IMR-90 (cell line): Measurements from ENCODE around the gene DUOX1. TPM values are rescaled to one million over a fixed set of nuclear protein-coding genes. Genes with fewer than 3 reads are reported as not detected.

Source experiments
- ATAC-seq: fragments of 200-7000 bp; cut with Tn5 transposase; 2 replicates; pipeline ENCODE4 v1.9.1; 2020; ENCODE audit warnings: low read depth, mild to moderate bottlenecking, moderate library complexity
- BruUV-seq: library from RNA; stranded (reverse); fragments of 400-500 nt; replicated peaks from 2 replicates; lab custom pipeline; 2021; lab: Mats Ljungman, UMichigan
- CTCF ChIA-PET: fragments of 300-600 bp; formaldehyde crosslinking; extraction: SDS; loops from one replicate; lab custom pipeline; 2021; ENCODE audit warnings: antibody characterized with exemption; lab: Yijun Ruan, JAX
- POLR2A ChIA-PET: fragments of 300-600 bp; sonication (Branson Sonifier 250); formaldehyde crosslinking; loops from one replicate; lab custom pipeline; 2022; ENCODE audit warnings: antibody characterized with exemption; ENCODE audit not compliant: unreplicated experiment; lab: Charles Lee
- DNase-seq: peaks from one replicate; pipeline ENCODE4 v3.0.0; 2013
- H2AFZ ChIP-seq: replicated peaks from 2 replicates; pipeline ENCODE3; 2013; ENCODE audit warnings: low read length, mild to moderate bottlenecking; ENCODE audit not compliant: poor library complexity
- H2AK5ac ChIP-seq: 2 replicates; pipeline ENCODE4 v1.6.1; 2013; ENCODE audit warnings: low read depth, low read length, inconsistent platforms
- H2AK9ac ChIP-seq: replicated peaks from 2 replicates; pipeline ENCODE3; 2013; ENCODE audit warnings: mild to moderate bottlenecking, low read depth, low read length, moderate library complexity; ENCODE audit not compliant: poor library complexity
- H2BK120ac ChIP-seq: 2 replicates; pipeline ENCODE4 v1.6.1; 2013; ENCODE audit warnings: low read depth, low read length, inconsistent platforms
- H2BK15ac ChIP-seq: 3 replicates; pipeline ENCODE4 v1.6.1; 2013; ENCODE audit warnings: low read depth, low read length, inconsistent platforms
- H2BK20ac ChIP-seq: 2 replicates; pipeline ENCODE4 v1.6.1; 2013; ENCODE audit warnings: low read depth, mild to moderate bottlenecking, inconsistent platforms, low read length, moderate library complexity
- H2BK5ac ChIP-seq: 2 replicates; pipeline ENCODE4 v1.6.1; 2013; ENCODE audit warnings: mild to moderate bottlenecking, low read depth, low read length, inconsistent platforms; ENCODE audit not compliant: poor library complexity, severe bottlenecking
- H3K14ac ChIP-seq: replicated peaks from 2 replicates; pipeline ENCODE4 v1.6.1; 2013; ENCODE audit warnings: low read depth, low read length, inconsistent platforms
- H3K18ac ChIP-seq: 2 replicates; pipeline ENCODE4 v1.6.1; 2013; ENCODE audit warnings: low read depth, low read length, control low read depth
- H3K23ac ChIP-seq: 2 replicates; pipeline ENCODE4 v1.6.1; 2013; ENCODE audit warnings: low read depth, low read length, inconsistent platforms
- H3K27ac ChIP-seq: 2 replicates; pipeline ENCODE4 v1.5.1; 2013; ENCODE audit warnings: mild to moderate bottlenecking, control low read depth, low read length; ENCODE audit not compliant: insufficient read depth
- H3K27me3 ChIP-seq: 2 replicates; pipeline ENCODE4 v1.6.1; 2013; ENCODE audit warnings: low read length; ENCODE audit not compliant: control insufficient read depth, insufficient read depth
- H3K36me3 ChIP-seq: 2 replicates; pipeline ENCODE4 v1.6.1; 2013; ENCODE audit warnings: low read length, mixed read lengths; ENCODE audit not compliant: control insufficient read depth, insufficient read depth
- H3K4ac ChIP-seq: 2 replicates; pipeline ENCODE4 v1.6.1; 2013; ENCODE audit warnings: low read depth, low read length, inconsistent platforms
- H3K4me1 ChIP-seq: 2 replicates; pipeline ENCODE4 v1.6.1; 2013; ENCODE audit warnings: low read length, mixed read lengths; ENCODE audit not compliant: control insufficient read depth, insufficient read depth
- H3K4me2 ChIP-seq: 2 replicates; pipeline ENCODE4 v1.6.1; 2013; ENCODE audit warnings: low read depth, mild to moderate bottlenecking, control low read depth, low read length, moderate library complexity
- H3K4me3 ChIP-seq: 2 replicates; pipeline ENCODE4 v1.5.1; 2013; ENCODE audit warnings: low read depth, mild to moderate bottlenecking, control low read depth, low read length, moderate library complexity; ENCODE audit not compliant: insufficient read depth
- H3K56ac ChIP-seq: 2 replicates; pipeline ENCODE4 v1.6.1; 2013; ENCODE audit warnings: low read length, inconsistent platforms; ENCODE audit not compliant: insufficient read depth; ENCODE audit errors: extremely low read depth
- H3K79me1 ChIP-seq, 2 experiments: 2 replicates each; pipeline ENCODE4 v1.6.1; 2013; ENCODE audit warnings: low read length in 2 of 2, inconsistent platforms in 1 of 2, low read depth in 1 of 2
- H3K9ac ChIP-seq: 2 replicates; pipeline ENCODE4 v1.6.1; 2013; ENCODE audit warnings: low read depth, low read length, control low read depth
- H3K9me1 ChIP-seq: 2 replicates; pipeline ENCODE4 v1.6.1; 2013; ENCODE audit warnings: low read length, inconsistent platforms; ENCODE audit not compliant: insufficient read depth
- H3K9me3 ChIP-seq: 2 replicates; pipeline ENCODE4 v1.6.1; 2013; ENCODE audit warnings: low read length; ENCODE audit not compliant: control insufficient read depth, insufficient read depth
- H4K20me1 ChIP-seq: 2 replicates; pipeline ENCODE4 v1.6.1; 2013; ENCODE audit warnings: low read length, inconsistent platforms; ENCODE audit not compliant: insufficient read depth
- H4K5ac ChIP-seq: 2 replicates; pipeline ENCODE4 v1.6.1; 2013; ENCODE audit warnings: mild to moderate bottlenecking, low read depth, low read length, control low read depth
- H4K8ac ChIP-seq, 2 experiments: 2 replicates each; pipeline ENCODE4 v1.6.1; 2013; ENCODE audit warnings: low read depth in 2 of 2, low read length in 2 of 2, control low read depth in 1 of 2, inconsistent platforms in 1 of 2
- H4K91ac ChIP-seq: 2 replicates; pipeline ENCODE4 v1.6.1; 2013; ENCODE audit warnings: low read depth, low read length, inconsistent platforms; ENCODE audit not compliant: insufficient read depth
- BHLHE40 ChIP-seq: fragments of 150-350 bp; IDR thresholded peaks from 2 replicates; pipeline ENCODE4 v1.6.1; 2016; ENCODE audit warnings: mild to moderate bottlenecking, low read depth, low read length
- CHD1 ChIP-seq: IDR thresholded peaks from 2 replicates; pipeline ENCODE4 v1.6.1; 2012; ENCODE audit warnings: low read depth, low read length, improper control_type of control experiment
- FOS ChIP-seq: fragments of 150-350 bp; IDR thresholded peaks from 2 replicates; pipeline ENCODE4 v1.6.1; 2016; ENCODE audit warnings: low read depth, low read length
- MAFK ChIP-seq: IDR thresholded peaks from 2 replicates; pipeline ENCODE4 v1.6.1; 2012; ENCODE audit warnings: low read depth, low read length, improper control_type of control experiment
- MAZ ChIP-seq: IDR thresholded peaks from 2 replicates; pipeline ENCODE4 v1.6.1; 2012; ENCODE audit warnings: low read depth, mild to moderate bottlenecking, low read length, improper control_type of control experiment, moderate library complexity, borderline replicate concordance
- NFE2L2 ChIP-seq: fragments of 150-350 bp; IDR thresholded peaks from 2 replicates; pipeline ENCODE4 v1.6.1; 2016; ENCODE audit warnings: low read depth, mild to moderate bottlenecking, low read length
- WGBS, 2 experiments: methylation state at CpG; one replicate each; pipeline versions ENCODE4 v1.1.5 to v1.1.7; 2013; ENCODE audit warnings: missing lambda C conversion rate in 2 of 2; ENCODE audit not compliant: insufficient read length in 1 of 2; ENCODE audit errors: extremely low coverage in 2 of 2; 5-methylcytosine and 5-hydroxymethylcytosine counted together
- dilution Hi-C: fragments of 300-500 bp; cut with HindIII; formaldehyde crosslinking; loops from one replicate; pipeline ENCODE4 v1.14.3; 2018; ENCODE audit warnings: low sequenced_read_pairs; ENCODE audit not compliant: unreplicated experiment
- in situ Hi-C: fragments of 300-500 bp; cut with MboI; formaldehyde crosslinking; loops from 3 replicates; pipeline ENCODE4 v1.14.3; 2019; ENCODE audit warnings: low sequenced_read_pairs, inconsistent platforms, mixed read lengths
- intact Hi-C: fragments of 100-400 bp; cut with micrococcal nuclease; formaldehyde crosslinking; loops from 2 replicates; pipeline ENCODE4 v1.10.0; 2022
- polyA plus RNA-seq, 3 experiments: library from polyadenylated mRNA; depleted of rRNA; stranded (reverse); fragments of >200 nt; gene quantifications; 2 replicates each; pipeline ENCODE4 v1.2.3, GENCODE V29; 2012; ENCODE audit warnings: low replicate concordance in 1 of 3
- total RNA-seq: library from RNA; depleted of rRNA; stranded (reverse); fragments of >200 nt; gene quantifications from 2 replicates; pipeline ENCODE4 v1.2.3, GENCODE V29; 2012
- TF ChIP-seq, protein P1 (sequence below): fragments of 150-350 bp; IDR thresholded peaks from 2 replicates; pipeline ENCODE4 v1.6.1; 2017; ENCODE audit warnings: mild to moderate bottlenecking, antibody characterized with exemption, low read length, low read depth
- TF ChIP-seq, protein P2 (sequence below): conservative IDR thresholded peaks from 2 replicates; pipeline ENCODE4 v1.5.1; 2012; ENCODE audit warnings: mild to moderate bottlenecking, low read depth, low read length, improper control_type of control experiment

DUOX1 gene
- total and polyA plus RNA-seq, 2 of the 4 experiments (the other 2 are of a cell fraction): not detected

DNA sequence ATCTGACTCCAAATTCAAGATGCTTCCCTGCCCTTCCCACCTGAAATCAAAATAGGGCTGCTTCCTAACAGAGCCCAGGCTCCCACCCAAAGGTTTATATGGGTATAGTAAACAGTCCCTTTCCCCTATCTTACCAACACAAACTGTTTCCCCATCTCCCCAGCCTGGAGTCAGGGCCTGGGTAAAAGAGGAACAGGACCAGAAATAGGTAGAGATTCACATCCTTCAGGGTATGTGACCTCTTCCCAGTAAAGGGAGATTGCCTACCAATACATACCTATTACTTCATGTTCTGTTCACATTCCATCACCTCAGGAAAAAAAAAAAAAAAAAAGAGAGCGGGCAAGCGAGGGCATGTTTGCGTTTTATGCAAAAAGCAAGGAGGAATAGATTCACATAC is 67.7 kb downstream of the DUOX1 start:
- Histone ChIP-seq H3K9me1 (0 out of 2 replicates have a peak, but pooled peaks cover 6% of the 10 kb centered on the region), H3K14ac (no peak overlapping the region), H2BK15ac (no peak overlapping the region), H3K4ac (no peak overlapping the region), H4K20me1 (no peaks in the 10 kb centered on the region), H4K5ac (no peak overlapping the region), H3K4me1 (peaks cover 2% of the 10 kb centered on the region; the same call in 1 of the 2 replicates), H2AK5ac (no peak overlapping the region), H3K23ac (no peak overlapping the region), H3K56ac (no peak overlapping the region), H2BK120ac (no peak overlapping the region), H3K18ac (no peak overlapping the region), H3K4me2 (no peak overlapping the region; the same call in 1 of the 2 replicates), H2AFZ (no peak overlapping the region), H3K9me3 (no peaks in the 10 kb centered on the region), H2AK9ac (no peak overlapping the region), H2BK20ac (no peak overlapping the region), H4K91ac (no peak overlapping the region), H3K9ac (no peak overlapping the region), H2BK5ac (no peak overlapping the region), H3K27me3 (peaks cover 3% of the 10 kb centered on the region; the same call in 1 of the 2 replicates), H3K4me3 (no peak overlapping the region), H4K8ac (no peak overlapping the region), H3K27ac (no peak overlapping the region), H3K36me3 (no peaks in the 10 kb centered on the region), H3K79me1 (no peaks in the 10 kb centered on the region)
- no peak for DNase-seq
- BruUV-seq: no TSS peak
- TF ChIP-seq, protein P1, sequence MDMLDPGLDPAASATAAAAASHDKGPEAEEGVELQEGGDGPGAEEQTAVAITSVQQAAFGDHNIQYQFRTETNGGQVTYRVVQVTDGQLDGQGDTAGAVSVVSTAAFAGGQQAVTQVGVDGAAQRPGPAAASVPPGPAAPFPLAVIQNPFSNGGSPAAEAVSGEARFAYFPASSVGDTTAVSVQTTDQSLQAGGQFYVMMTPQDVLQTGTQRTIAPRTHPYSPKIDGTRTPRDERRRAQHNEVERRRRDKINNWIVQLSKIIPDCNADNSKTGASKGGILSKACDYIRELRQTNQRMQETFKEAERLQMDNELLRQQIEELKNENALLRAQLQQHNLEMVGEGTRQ: no peak
- TF ChIP-seq, protein P2, sequence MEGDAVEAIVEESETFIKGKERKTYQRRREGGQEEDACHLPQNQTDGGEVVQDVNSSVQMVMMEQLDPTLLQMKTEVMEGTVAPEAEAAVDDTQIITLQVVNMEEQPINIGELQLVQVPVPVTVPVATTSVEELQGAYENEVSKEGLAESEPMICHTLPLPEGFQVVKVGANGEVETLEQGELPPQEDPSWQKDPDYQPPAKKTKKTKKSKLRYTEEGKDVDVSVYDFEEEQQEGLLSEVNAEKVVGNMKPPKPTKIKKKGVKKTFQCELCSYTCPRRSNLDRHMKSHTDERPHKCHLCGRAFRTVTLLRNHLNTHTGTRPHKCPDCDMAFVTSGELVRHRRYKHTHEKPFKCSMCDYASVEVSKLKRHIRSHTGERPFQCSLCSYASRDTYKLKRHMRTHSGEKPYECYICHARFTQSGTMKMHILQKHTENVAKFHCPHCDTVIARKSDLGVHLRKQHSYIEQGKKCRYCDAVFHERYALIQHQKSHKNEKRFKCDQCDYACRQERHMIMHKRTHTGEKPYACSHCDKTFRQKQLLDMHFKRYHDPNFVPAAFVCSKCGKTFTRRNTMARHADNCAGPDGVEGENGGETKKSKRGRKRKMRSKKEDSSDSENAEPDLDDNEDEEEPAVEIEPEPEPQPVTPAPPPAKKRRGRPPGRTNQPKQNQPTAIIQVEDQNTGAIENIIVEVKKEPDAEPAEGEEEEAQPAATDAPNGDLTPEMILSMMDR: no peak
- no peak for TF ChIP-seq MAFK
- TF ChIP-seq BHLHE40: no peak
- no peak for TF ChIP-seq CHD1
- no peak for TF ChIP-seq NFE2L2
- no peak for TF ChIP-seq FOS
- no peak for TF ChIP-seq MAZ
- no CpG with 5 or more reads among the region's 3 CpGs for WGBS, 2 experiments
- dilution Hi-C loops (no loop called here), in situ Hi-C loops (loop anchor here (25.0 kb wide), 1 partner anchor 415 kb away; no protein-coding TSS in a partner anchor), intact Hi-C loops (no loop called here)
- POLR2A ChIA-PET: interaction anchor here (1.3 kb wide), 1 partner anchor 10 kb away, joined by 3 read pairs; the partner anchor contains the start of gene SHF
- no peak for ATAC-seq
- CTCF ChIA-PET: interaction anchor here (1.0 to 1.4 kb wide), 3 partner anchors 17 to 40 kb away, joined by 3 to 7 read pairs (median 4); no protein-coding TSS in a partner anchor
